Uterus (tissue), 4 donors: ENCODE data around the gene MAJIN. TPM values are rescaled to one million over a fixed set of nuclear protein-coding genes. Genes with fewer than 3 reads are reported as not detected.

Experiments
- DNase-seq, 2 donors: peaks; one replicate each; pipeline ENCODE4 v3.0.0-alpha.2; 2019 to 2020
- H3K27ac ChIP-seq, 2 donors: fragments of 200-600 bp; sonication (generic); 1 replicate in 1 of 2; 2 replicates in 1 of 2; pipeline ENCODE4 v1.5.1; 2016 to 2018
- H3K27me3 ChIP-seq, 2 donors: fragments of 200-600 bp; sonication (generic); one replicate each; pipeline ENCODE4 v1.5.1; 2018 to 2019; ENCODE audit warnings: control low read depth in 1 of 2
- H3K36me3 ChIP-seq, 2 donors: fragments of 200-600 bp; sonication (generic); one replicate each; pipeline ENCODE4 v1.5.1; 2019; ENCODE audit warnings: control low read depth in 1 of 2
- H3K4me1 ChIP-seq, 2 donors: fragments of 200-600 bp; sonication (generic); one replicate each; pipeline ENCODE4 v1.5.1; 2018 to 2019; ENCODE audit warnings: control low read depth in 1 of 2
- H3K4me3 ChIP-seq, 2 donors: fragments of 200-600 bp; sonication (generic); 1 replicate in 1 of 2; 2 replicates in 1 of 2; pipeline ENCODE4 v1.5.1; 2018 to 2019; ENCODE audit warnings: mild to moderate bottlenecking in 1 of 2
- H3K9me3 ChIP-seq, 2 donors: fragments of 200-600 bp; sonication (generic); one replicate each; pipeline ENCODE4 v1.5.1; 2019; ENCODE audit warnings: control low read depth in 1 of 2
- CTCF ChIP-seq, 4 experiments: fragments of 200-600 bp in 2 of 4; fragments of 450-650 bp in 2 of 4; sonication (generic) in 2 of 4; IDR thresholded peaks; one replicate each; pipeline ENCODE4 v1.5.1; 2016 to 2019; ENCODE audit warnings: antibody characterized with exemption in 4 of 4, mild to moderate bottlenecking in 2 of 4, moderate library complexity in 1 of 4
- POLR2A ChIP-seq, 2 donors: fragments of 450-650 bp; IDR thresholded peaks; one replicate each; pipeline ENCODE4 v1.6.1; 2016; ENCODE audit warnings: antibody characterized with exemption in 2 of 2, mild to moderate bottlenecking in 1 of 2, moderate library complexity in 1 of 2
- intact Hi-C: fragments of 100-400 bp; cut with DNase I; formaldehyde crosslinking; loops from one replicate; pipeline ENCODE4 v1.15.1; 2023; ENCODE audit warnings: low total_unique reads
- total RNA-seq, 4 donors: library from RNA; depleted of rRNA in 3 of 4; stranded (reverse); fragments of >200 nt in 3 of 4; gene quantifications; one replicate each; pipeline versions ENCODE4 v1.1.0 to v1.2.4, GENCODE V29; 2014 to 2023
- donor health status: DM: yes; HTN: yes; CAD: no.

Gene MAJIN
- total RNA-seq, 4 donors from 2014 or later = under 0.01 TPM; not detected in 3

GRCh38 chr11:64897381-64898075, 74.4 kb downstream of the MAJIN start:
- DNase-seq = no peak
- TF ChIP-seq POLR2A (IDR thresholded peaks at IDR 0.05) (no peak), CTCF (IDR thresholded peaks at IDR 0.05) (no peak)
- H3K9me3 ChIP-seq = no peaks in the 10 kb centered on the region
- no peak overlapping the region for H3K4me3 ChIP-seq
- no peak overlapping the region for H3K27ac ChIP-seq
- H3K4me1 ChIP-seq = no peaks in the 10 kb centered on the region
- intact Hi-C loops = no loop called here
- H3K36me3 ChIP-seq = no peaks in the 10 kb centered on the region
- H3K27me3 ChIP-seq = no peaks in the 10 kb centered on the region

- no peaks in the 10 kb centered on the region for H3K9me3 ChIP-seq
- H3K4me3 ChIP-seq = no peak overlapping the region
- no peak overlapping the region for H3K27ac ChIP-seq
- intact Hi-C loops = no loop called here
- H3K36me3 ChIP-seq = no peaks in the 10 kb centered on the region
- no peak for DNase-seq
- H3K4me1 ChIP-seq = no peaks in the 10 kb centered on the region
- TF ChIP-seq CTCF (IDR thresholded peaks at IDR 0.05) (no peak), POLR2A (IDR thresholded peaks at IDR 0.05) (no peak)
- no peaks in the 10 kb centered on the region for H3K27me3 ChIP-seq
Observed at GRCh38 chr11:64896448-64897022, 75.4 kb downstream of the MAJIN start.

- intact Hi-C loops = no loop called here
- H3K4me1 ChIP-seq = no peaks in the 10 kb centered on the region
Observed at GRCh38 chr11:64894812-64895452, 77.0 kb downstream of the MAJIN start.

GRCh38 chr11:64894070-64894811, 77.7 kb downstream of the MAJIN start:
- TF ChIP-seq POLR2A (IDR thresholded peaks at IDR 0.05) (peak in 1 of 2 donors; percentile 14), CTCF (IDR thresholded peaks at IDR 0.05) (peak; percentile 82 to 93 (median 90))
- intact Hi-C loops = no loop called here
- no peak overlapping the region for H3K4me3 ChIP-seq
- DNase-seq = peak; percentile 80 to 83
- H3K27ac ChIP-seq = peak overlapping the region in 1 of 2 donors; percentile 28
- H3K36me3 ChIP-seq = no peaks in the 10 kb centered on the region
- no peaks in the 10 kb centered on the region for H3K4me1 ChIP-seq
- no peaks in the 10 kb centered on the region for H3K27me3 ChIP-seq
- H3K9me3 ChIP-seq = no peaks in the 10 kb centered on the region

More at GRCh38 chr11:64894812-64895452, 77.0 kb downstream of the MAJIN start:
- Histone ChIP-seq H3K27ac (no peak overlapping the region), H3K27me3 (no peaks in the 10 kb centered on the region), H3K4me3 (no peak overlapping the region), H3K9me3 (no peaks in the 10 kb centered on the region), H3K36me3 (no peaks in the 10 kb centered on the region)
- TF ChIP-seq POLR2A (IDR thresholded peaks at IDR 0.05) (no peak), CTCF (IDR thresholded peaks at IDR 0.05) (no peak)
- DNase-seq = no peak
